Left renal pelvis (tissue), 4 donors: ENCODE results near the gene RNF223. TPM values are rescaled to one million over a fixed set of nuclear protein-coding genes. Genes with fewer than 3 reads are reported as not detected.
"Not testable (repeated sequence)": the region's sequence is repeated elsewhere in the genome, so short reads cannot be mapped to it uniquely, and the experiment has no call there.

Experiments
- DNase-seq, 4 donors: peaks; one replicate each; pipeline ENCODE4 v3.0.0-alpha.2; 2013; ENCODE audit warnings: low read depth in 4 of 4, low spot score in 3 of 4
- polyA plus RNA-seq, 4 donors: library from polyadenylated mRNA; unstranded; fragments of 120-200 nt; gene quantifications; one replicate each; pipeline ENCODE4 v1.2.1, GENCODE V29; 2013; ENCODE audit not compliant: insufficient read length in 4 of 4

Gene RNF223
- polyA plus RNA-seq, 4 donors = 0.23 to 0.85 (median 0.70) TPM; not detected in 1

DNA sequence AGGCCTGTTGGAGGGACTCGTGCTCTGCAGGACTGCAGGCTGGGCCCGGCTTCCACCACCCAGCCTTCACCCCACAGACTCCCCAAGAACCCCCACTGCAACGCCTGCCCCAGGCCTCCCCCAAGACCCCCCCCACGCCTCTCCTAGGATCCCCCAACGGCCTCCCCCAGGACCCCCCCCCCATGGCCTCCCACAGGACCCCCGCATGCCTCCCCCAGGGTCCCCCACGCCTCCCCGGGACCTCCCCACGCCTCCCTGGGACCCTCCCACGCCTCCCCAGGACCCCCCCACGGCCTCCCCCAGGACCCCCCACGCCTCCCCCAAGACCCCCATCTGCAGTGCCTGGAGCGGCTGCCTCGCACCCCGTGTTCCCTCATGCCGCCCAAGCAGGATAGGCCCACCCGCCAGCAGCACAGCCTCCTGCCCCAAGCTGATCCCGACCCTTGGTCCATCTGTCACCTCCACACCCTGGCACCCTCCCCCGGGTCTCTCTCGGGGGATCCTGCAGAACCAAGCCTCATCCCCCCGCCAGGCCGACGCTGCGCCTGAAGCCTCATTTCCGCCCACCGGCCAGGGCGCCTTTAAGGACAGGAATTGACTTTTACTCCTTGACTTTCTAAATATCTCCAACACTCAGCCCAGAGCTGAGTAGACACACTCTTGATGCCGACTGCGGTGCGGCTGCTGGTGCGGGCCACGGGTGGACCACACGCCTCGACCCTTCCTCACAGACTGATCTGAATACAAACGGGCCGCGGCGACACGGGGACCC, 14.1 kb upstream of the RNF223 start:
- no peak for DNase-seq

GRCh38 chr1:1087351-1088028, 13.4 kb upstream of the RNF223 start:
- DNase-seq = no peak

- DNase-seq = no peak
Observed at GRCh38 chr1:1086911-1087341, 12.8 kb upstream of the RNF223 start.

GRCh38 chr1:1085911-1086841, 12.1 kb upstream of the RNF223 start:
- DNase-seq = no peak

DNA sequence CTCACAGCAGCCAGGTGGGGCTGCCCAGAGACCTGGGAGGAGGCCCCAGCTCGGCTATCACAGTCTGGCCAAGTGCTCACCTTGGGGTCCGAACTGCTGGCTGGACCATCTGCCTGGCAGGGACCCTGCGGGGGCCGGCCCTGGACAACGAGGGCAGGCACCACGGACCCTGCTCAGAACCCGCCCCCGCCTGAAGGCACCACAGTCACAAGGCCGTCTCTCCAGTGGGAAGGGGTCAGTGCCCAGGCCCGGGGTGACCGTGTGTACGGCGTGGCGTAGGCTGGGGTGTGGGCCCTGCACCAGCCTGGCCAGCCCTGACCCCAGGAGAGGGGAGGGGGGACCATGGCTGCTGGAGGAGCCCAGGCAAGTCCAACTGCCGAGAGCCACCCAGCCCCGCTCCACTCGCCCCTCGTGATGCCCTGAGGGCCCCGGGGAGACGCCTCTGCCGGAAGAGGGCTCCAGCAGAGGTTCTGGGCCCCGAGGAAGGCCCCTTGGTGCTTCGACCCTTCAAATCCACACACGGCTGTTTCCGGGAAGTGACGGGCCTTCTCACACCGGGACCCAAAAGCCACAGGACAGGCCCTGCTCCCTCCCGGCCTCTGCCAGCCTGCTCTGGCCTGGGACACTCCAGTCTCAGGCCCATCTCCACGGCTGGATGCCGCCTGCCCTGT, 11.2 kb upstream of the RNF223 start:
- no peak for DNase-seq

DNA sequence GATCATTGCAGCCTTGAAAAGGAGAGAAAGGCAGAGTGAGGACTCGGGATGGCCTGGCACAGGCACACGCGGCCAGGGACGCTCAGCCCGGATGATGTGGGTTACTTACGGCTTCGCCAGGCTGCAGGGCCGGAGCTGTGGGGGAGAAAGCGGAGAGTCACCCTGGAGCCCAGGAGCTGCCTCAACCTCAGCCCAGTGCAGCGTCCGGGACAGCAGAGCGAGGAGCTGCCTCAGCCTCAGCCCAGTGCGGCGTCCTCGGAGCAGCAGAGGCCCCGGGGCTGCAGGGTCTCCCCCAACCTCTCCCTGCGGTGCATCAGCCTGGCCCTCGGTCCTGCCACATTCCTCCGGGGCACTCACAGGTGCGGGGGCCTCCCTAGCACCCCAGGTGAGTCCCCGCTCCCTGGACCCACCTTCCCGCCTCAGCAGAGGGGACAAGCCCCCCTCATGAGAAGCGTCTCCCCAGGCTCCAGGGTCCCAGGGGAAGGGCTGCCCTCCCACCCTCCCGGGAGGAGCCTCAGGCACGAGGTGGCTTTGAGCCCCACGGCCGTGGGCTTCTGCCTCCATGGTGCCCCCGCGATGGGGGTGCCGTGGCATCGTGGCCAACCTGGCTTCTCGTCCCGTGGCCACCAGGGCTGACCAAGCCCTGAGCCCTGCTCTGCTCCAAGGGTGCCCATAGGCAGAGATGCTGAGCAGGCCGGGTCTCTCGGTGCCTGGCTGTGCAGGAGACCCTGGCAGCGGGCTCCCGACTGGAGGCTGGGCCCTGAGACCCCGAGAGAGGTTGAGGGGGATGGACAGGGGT, 10.5 kb upstream of the RNF223 start:
- no peak for DNase-seq

DNA sequence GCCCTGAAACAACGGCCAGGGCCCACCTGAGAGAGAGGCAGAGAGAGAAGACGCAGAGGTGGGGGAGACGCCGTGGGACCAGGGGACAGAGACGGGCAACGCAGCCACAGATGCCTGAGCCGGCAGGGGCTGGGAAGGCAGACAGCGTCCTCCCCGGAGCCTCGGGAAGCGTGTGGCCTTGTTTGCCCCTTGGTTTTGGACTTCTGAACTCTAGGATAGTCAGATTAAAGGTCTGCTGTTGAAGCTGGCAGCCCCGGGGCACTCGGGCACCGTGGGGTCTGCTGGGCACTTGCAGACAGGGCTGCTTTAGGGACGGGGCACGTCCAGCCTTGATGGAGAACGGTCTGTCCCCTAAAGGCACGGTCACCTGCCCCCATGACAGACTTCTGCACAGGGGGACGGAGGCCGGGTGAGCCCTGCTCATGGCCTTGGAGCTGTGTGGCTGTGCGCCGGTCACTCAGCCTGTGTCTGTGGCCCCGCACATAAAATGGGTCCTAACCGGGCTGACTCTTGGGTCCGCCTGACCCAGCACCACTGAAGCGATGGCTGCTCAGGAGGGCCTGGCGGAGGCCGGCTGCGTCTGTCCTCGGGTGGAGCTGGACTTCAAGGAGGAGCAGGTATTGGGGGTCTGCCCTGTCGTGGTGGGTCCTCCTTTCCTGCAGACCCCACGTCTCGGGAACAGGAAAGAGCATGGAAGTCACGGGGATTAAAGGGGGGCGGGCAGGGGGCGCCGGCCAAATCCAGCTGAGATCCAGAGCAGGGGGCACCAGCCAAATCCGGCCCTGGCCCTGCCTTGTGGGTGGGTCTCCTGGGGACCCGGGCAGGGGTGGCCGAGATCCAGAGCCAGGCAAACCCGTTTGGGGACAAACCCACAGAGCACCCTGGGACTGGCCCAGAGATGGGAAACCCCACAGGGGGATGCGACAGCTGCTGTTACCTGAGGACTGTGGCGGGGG, 9.6 kb upstream of the RNF223 start:
- DNase-seq = no peak

GRCh38 chr1:1082776-1083415, 8.8 kb upstream of the RNF223 start:
- no peak for DNase-seq

- no peak for DNase-seq
Observed at GRCh38 chr1:1082239-1082775, 8.2 kb upstream of the RNF223 start.

DNA sequence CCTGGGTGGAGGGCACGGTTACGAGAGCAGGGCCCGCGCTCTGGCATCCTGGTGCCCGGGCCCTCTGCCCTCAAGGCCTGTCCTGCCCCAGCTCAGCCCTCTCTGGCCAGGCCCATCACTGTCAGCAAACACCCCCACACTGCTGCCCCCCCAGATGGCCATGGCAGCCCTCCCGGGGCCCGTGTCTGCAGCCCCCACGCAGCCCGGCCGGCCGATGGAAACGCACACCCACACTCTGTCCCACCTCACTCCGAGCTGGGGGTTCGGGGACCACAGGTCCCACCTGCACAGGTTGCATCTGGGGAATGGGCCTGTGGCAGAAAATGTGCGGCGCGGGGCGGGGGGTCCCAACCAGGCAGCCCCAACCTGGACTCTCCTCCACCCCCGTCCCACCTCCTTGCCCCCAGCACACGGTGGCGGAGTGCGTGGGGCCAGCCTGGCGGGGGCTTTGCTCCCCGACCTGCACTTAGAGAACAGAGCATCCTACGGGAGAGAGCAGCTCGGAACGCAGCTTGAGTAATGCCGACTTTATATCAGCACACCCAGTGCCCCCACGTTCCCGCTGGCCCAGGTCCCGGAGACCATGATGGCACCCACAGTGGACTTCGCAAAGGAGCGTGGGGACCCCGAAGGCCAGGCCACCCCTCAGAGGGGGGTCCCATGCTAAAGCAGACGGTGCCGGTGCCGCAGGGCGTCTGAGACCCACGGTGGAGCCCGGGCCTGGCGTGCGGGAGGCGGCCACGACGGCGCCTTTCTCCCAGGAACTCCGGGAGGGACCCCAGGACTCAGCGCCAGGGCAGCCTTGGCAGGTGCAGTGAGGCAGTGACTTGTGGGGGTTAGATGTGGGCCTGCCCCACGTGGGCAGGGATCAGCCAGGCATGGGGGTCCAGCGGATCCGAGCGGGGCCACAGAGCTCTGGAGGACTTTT, 7.5 kb upstream of the RNF223 start:
- no peak for DNase-seq

DNA sequence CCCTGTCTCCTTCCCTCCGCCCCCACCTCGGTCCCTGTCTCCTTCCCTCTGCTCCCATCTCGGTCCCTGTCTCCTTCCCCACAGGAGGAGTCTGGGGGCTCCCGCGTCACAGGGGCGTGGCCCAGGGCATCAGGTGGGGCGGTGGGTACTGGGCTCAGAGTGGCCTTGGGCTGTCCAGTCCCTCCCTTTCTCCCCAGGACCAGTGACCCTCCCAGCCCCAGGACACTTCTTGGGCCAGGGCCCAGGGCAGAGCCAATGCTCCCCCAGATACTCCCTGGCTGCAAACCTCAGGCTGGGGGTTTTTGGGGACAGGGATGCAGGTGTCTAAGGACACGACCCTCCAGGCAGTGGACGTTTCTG, 6.8 kb upstream of the RNF223 start:
- no peak for DNase-seq

DNA sequence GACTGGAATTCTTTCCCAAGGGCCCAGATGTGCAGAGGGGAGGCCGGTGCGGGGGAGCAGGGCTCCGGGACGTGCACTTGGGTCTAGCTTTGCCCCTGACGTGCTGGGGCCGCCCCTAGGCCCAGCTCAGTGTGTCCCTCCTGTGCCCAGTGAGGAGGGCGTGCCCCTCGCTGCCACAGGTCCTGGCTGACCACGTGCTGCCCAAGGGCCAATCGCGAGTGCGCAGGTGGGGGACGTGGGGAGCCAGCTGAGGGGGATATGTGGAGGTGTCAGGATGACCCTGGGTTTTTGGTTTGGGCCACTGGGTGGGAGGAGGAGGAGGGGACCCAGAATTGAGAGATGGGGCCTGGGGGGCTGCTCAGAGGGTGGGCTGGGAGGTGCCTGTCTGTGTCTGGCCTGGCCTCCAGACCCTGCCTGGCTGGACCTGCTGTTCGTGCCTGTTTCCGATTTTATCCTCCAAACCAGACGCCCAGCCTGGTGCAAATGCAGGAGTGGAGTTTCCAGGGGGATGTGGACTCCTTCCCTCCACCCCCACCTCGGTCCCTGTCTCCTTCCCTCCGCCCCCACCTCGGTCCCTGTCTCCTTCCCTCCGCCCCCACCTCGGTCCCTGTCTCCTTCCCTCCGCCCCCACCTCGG, 6.1 kb upstream of the RNF223 start:
- DNase-seq = no peak

DNA sequence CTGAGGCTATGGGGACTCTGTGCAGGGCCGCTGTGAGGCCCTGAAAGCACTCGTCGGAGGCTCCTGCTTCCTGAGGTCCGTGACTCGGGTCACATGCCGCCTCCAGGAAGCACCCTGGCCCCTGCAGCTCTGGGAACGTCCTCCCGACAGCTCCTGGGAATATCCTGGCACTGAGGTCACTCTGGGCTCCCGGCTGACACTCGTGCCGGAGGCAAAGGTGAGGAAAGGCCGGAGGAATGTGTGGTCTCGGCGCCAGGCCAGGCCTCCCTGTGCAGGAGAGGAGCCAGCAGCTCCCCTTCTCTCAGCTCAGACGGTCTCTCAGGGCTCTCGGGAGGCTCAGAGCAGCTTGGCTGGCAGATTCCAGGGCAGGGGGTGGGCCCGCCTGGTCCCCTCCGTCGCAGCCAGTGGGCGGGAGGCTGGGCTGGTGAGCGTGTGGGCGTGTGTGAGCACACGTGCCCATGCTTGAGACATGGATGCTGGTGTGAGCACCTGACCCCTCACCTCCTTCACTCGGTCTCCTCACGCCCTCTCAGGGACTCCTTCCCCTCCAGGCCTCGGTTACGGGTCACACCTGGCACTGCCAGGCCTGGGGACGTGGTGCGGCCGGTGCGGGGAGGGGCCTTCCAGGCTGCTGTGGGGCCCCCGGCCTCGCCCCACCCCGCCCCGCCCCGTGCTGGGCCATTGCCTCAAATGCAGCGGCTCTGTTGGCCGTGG, 5.5 kb upstream of the RNF223 start:
- DNase-seq = no peak

DNA sequence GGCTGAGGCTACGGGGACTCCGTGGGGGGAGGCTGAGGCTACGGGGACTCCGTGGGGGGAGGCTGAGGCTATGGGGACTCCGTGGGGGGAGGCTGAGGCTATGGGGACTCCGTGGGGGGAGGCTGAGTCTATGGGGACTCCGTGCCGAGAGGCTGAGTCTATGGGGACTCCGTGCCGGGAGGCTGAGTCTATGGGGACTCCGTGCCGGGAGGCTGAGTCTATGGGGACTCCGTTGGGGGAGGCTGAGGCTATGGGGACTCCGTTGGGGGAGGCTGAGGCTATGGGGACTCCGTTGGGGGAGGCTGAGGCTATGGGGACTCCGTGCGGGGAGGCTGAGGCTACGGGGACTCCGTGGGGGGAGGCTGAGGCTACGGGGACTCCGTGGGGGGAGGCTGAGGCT, 3.3 kb upstream of the RNF223 start:
- DNase-seq = not testable (repeated sequence)

DNA sequence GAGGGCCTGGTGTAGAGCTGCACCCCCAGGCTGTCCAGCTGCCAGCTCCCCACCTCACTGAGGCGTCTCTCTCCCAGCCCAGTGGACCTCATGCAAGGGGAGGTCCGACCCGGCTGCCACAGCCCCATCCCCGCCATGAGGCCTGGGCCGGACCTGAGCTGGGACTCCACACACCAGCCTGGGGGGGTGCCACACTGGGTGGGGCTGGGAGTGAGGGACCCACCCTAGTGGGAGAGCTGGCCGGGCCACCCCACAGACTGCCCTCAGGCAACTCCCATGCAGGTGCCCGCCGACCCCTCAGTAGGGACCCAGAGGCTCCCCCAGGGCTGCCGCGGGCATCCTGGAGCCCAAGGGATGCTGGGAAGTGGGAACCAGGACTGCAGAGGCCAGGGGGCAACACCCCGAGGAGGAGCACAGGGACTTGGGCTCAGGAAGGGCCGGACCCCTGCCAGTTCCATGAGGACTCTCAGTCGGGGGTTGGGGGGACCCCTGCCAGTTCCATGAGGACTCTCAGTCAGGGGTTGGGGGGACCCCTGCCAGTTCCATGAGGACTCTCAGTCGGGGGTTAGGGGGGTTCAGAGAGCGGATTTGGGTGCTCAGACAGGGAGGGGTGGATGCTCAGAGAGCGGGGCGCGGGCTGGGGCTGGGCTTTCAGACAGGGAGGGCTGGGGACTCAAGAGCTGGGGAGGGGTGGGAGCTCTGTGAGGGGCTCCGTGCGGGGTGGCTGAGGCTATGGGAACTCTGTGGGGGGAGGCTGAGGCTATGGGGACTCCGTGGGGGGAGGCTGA, 1.2 kb upstream of the RNF223 start:
- no peak for DNase-seq
